ENCODE measurements around the gene TAF6. TPM values are rescaled to one million over a fixed set of nuclear protein-coding genes. Genes with fewer than 3 reads are reported as not detected.

TAF6 gene
- total and polyA plus RNA-seq, 9 of the 15 experiments (the other 6 are each of a cell fraction or from before 2014, with no cell fraction given), result 0.78 to 78.7 (median 21.3) TPM

DNA sequence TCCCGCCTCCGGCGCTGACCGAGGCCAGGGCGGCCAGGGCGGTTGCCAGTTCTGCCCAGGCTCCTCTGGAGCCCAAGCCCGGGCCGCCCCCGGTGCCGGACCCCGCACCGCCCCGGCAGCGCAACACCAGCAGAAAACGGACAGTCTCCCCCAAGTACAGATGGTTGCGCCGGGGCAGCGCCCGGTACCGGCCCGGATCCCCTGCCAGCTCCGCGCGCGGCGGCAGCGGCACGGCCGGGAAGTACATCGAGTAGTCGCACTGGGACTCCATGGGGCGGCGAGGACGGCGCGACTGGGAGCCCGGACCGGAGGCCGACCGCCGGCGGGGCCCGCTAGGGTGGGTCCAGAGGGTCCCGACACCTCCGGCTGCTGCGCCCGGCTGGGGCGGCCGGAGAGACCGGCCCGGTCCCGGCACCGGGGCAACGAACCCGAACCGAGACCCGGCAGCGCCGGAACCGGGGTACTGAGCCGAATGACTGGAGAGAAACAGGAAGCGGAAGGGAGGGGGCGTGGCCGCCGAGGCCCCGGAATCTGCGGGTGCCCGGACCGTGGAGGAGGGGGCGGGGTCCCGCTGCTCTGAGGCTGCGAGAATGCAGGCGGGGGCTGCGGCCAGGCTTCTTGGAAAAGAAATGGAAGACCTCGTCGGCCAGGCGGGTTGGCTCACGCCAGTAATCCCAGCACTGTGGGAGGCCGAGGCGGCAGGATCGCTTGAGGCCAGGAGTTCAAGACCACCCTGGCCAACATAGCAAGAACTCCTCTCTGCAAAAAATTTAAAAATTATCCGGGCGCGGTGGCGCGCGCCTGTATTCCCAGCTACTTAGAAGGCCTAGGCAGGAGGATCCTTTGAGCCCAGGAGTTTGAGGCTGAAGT lies 39.3 kb upstream of the TAF6 start, which contains the start of gene TRAPPC14 (continued):
- TF ChIP-seq ZMIZ1 (IDR thresholded peaks at IDR 0.05; ENCODE audit: low read depth in 2 of 2, low read length in 2 of 2) (0 out of 4 replicates have a peak, but pooled peaks of 1 of the 2 experiments have one; percentile 12), MYC (IDR thresholded peaks at IDR 0.05; ENCODE audit: low read depth, low read length) (peak; percentile 61), MYC (CRISPR knock-in tag; IDR thresholded peaks at IDR 0.05; ENCODE audit: borderline replicate concordance, low read depth) (no peak), XRCC3 (IDR thresholded peaks at IDR 0.05) (no peak), ZNF217 (CRISPR knock-in tag; IDR thresholded peaks at IDR 0.05) (no peak), IRF2 (CRISPR knock-in tag; IDR thresholded peaks at IDR 0.05) (no peak), PHF20 (IDR thresholded peaks at IDR 0.05; ENCODE audit: partially characterized antibody) (peak; percentile 36), DPF2 (IDR thresholded peaks at IDR 0.05) (peak; percentile 74; the same call in 1 of the 2 replicates), FUS (optimal IDR thresholded peaks at IDR 0.05; ENCODE audit: low read depth, low read length) (peak; percentile 89), DDX20 (tag; IDR thresholded peaks at IDR 0.05; ENCODE audit: low read depth) (no peak), ZNF24 (IDR thresholded peaks at IDR 0.05) (no peak), ZNF23 (CRISPR knock-in tag; IDR thresholded peaks at IDR 0.05) (no peak), GATA2 (CRISPR knock-in tag; IDR thresholded peaks at IDR 0.05) (no peak), SRF (CRISPR knock-in tag; IDR thresholded peaks at IDR 0.05) (no peak; a peak in 1 of 4 replicates), YBX1 (IDR thresholded peaks at IDR 0.05) (no peak), TOE1 (IDR thresholded peaks at IDR 0.05; ENCODE audit: borderline replicate concordance) (peak; percentile 53; the same call in 1 of the 2 replicates), TOE1 (CRISPR knock-in tag; IDR thresholded peaks at IDR 0.05; ENCODE audit: borderline replicate concordance, low read depth) (no peak), L3MBTL2 (IDR thresholded peaks at IDR 0.05) (peak; percentile 69), PTRF (tag; IDR thresholded peaks at IDR 0.05) (0 out of 2 replicates have a peak, but pooled peaks have one; percentile 28)
- TF ChIP-seq, protein P1, sequence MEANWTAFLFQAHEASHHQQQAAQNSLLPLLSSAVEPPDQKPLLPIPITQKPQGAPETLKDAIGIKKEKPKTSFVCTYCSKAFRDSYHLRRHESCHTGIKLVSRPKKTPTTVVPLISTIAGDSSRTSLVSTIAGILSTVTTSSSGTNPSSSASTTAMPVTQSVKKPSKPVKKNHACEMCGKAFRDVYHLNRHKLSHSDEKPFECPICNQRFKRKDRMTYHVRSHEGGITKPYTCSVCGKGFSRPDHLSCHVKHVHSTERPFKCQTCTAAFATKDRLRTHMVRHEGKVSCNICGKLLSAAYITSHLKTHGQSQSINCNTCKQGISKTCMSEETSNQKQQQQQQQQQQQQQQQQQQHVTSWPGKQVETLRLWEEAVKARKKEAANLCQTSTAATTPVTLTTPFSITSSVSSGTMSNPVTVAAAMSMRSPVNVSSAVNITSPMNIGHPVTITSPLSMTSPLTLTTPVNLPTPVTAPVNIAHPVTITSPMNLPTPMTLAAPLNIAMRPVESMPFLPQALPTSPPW (CRISPR knock-in tag; IDR thresholded peaks at IDR 0.05), result peak; percentile 92
- TF ChIP-seq, protein P2, sequence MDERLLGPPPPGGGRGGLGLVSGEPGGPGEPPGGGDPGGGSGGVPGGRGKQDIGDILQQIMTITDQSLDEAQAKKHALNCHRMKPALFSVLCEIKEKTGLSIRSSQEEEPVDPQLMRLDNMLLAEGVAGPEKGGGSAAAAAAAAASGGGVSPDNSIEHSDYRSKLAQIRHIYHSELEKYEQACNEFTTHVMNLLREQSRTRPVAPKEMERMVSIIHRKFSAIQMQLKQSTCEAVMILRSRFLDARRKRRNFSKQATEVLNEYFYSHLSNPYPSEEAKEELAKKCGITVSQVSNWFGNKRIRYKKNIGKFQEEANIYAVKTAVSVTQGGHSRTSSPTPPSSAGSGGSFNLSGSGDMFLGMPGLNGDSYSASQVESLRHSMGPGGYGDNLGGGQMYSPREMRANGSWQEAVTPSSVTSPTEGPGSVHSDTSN (CRISPR knock-in tag; IDR thresholded peaks at IDR 0.05; ENCODE audit: low read depth), result no peak
- TF ChIP-seq, protein P2 (tag; conservative IDR thresholded peaks at IDR 0.05; ENCODE audit: low read depth), result no peak

Data from K562 (cell line).